Lower leg skin (tissue), 4 donors: ENCODE data around the gene BCAS1. TPM values are rescaled to one million over a fixed set of nuclear protein-coding genes. Genes with fewer than 3 reads are reported as not detected.

ENCODE experiments used
- DNase-seq, 2 donors: peaks; one replicate each; pipeline ENCODE4 v3.0.0-alpha.2; 2019; ENCODE audit warnings: low spot score in 2 of 2
- H3K4me3 ChIP-seq: fragments of 200-600 bp; sonication (generic); 2 replicates; pipeline ENCODE4 v1.5.1; 2017; ENCODE audit warnings: mild to moderate bottlenecking, low read depth; ENCODE audit not compliant: poor library complexity, severe bottlenecking
- CTCF ChIP-seq, 3 donors: fragments of 450-650 bp; IDR thresholded peaks; one replicate each; pipeline ENCODE4 v1.5.1; 2016; ENCODE audit warnings: antibody characterized with exemption in 3 of 3, mild to moderate bottlenecking in 3 of 3, moderate library complexity in 2 of 3
- POLR2A ChIP-seq, 2 donors: fragments of 450-650 bp; IDR thresholded peaks; one replicate each; pipeline ENCODE4 v1.6.1; 2016 to 2017; ENCODE audit warnings: antibody characterized with exemption in 2 of 2, mild to moderate bottlenecking in 1 of 2, moderate library complexity in 1 of 2
- whole genome bisulfite sequencing, 2 donors: methylation state at CpG; one replicate each; pipeline ENCODE4 v1.1.5; 2018; 5-methylcytosine and 5-hydroxymethylcytosine counted together
- intact Hi-C: fragments of 100-400 bp; cut with DNase I; formaldehyde crosslinking; loops from one replicate; pipeline ENCODE4 v1.15.0; 2023; ENCODE audit warnings: low total_unique reads
- total RNA-seq, 4 donors: library from RNA; depleted of rRNA; stranded (reverse); fragments of >200 nt; gene quantifications; one replicate each; pipeline ENCODE4 v1.1.0, GENCODE V29; 2016

BCAS1 gene
- total RNA-seq, 4 donors from 2014 or later: 1.7 to 3.7 (median 2.1) TPM

- intact Hi-C loops: no loop called here
- WGBS, 2 donors: 49 to 58% methylated on average over 9 of the region's 9 CpGs
- TF ChIP-seq POLR2A (IDR thresholded peaks at IDR 0.05) (no peak), CTCF (IDR thresholded peaks at IDR 0.05) (no peak)
Measured at GRCh38 chr20:54093423-54094267, 23.3 kb upstream of the BCAS1 start.

GRCh38 chr20:54092021-54092420 lies 21.6 kb upstream of the BCAS1 start:
- no peak for TF ChIP-seq POLR2A (IDR thresholded peaks at IDR 0.05)
- no peak for TF ChIP-seq CTCF (IDR thresholded peaks at IDR 0.05)
- WGBS, 2 donors: 71% methylated on average over 2 of the region's 2 CpGs
- intact Hi-C loops: no loop called here
- no peak for DNase-seq
- no peak overlapping the region for H3K4me3 ChIP-seq

More at GRCh38 chr20:54093423-54094267, 23.3 kb upstream of the BCAS1 start:
- no peak overlapping the region for H3K4me3 ChIP-seq
- DNase-seq: no peak

- no peak for DNase-seq
- no peak for TF ChIP-seq POLR2A (IDR thresholded peaks at IDR 0.05)
- no peak overlapping the region for H3K4me3 ChIP-seq
- WGBS, 2 donors: 67 to 90% methylated on average over 6 of the region's 6 CpGs
- intact Hi-C loops: no loop called here
Measured at GRCh38 chr20:54091120-54091480, 20.7 kb upstream of the BCAS1 start.

- TF ChIP-seq CTCF (IDR thresholded peaks at IDR 0.05) (no peak), POLR2A (IDR thresholded peaks at IDR 0.05) (no peak)
- 67% methylated on average over 6 of the region's 6 CpGs for WGBS, 2 donors
- intact Hi-C loops: no loop called here
- no peak overlapping the region for H3K4me3 ChIP-seq
- DNase-seq: no peak
Measured at GRCh38 chr20:54090230-54091119, 20.1 kb upstream of the BCAS1 start.

- intact Hi-C loops: no loop called here
- WGBS, 2 donors: 46 to 63% methylated on average over 1 of the region's 1 CpG
- TF ChIP-seq CTCF (IDR thresholded peaks at IDR 0.05) (no peak), POLR2A (IDR thresholded peaks at IDR 0.05) (no peak)
- no peak for DNase-seq
- H3K4me3 ChIP-seq: no peak overlapping the region
Measured at GRCh38 chr20:54088430-54088829, 18.0 kb upstream of the BCAS1 start.

GRCh38 chr20:54086507-54087039 lies 16.2 kb upstream of the BCAS1 start:
- 49 to 67% methylated on average over 12 of the region's 12 CpGs for WGBS, 2 donors
- no peak overlapping the region for H3K4me3 ChIP-seq
- intact Hi-C loops: no loop called here
- TF ChIP-seq CTCF (IDR thresholded peaks at IDR 0.05): no peak
- no peak for TF ChIP-seq POLR2A (IDR thresholded peaks at IDR 0.05)
- DNase-seq: no peak
